ENCODE data around the gene CT45A1. TPM values are rescaled to one million over a fixed set of nuclear protein-coding genes. Genes with fewer than 3 reads are reported as not detected.

CT45A1 gene, protein sequence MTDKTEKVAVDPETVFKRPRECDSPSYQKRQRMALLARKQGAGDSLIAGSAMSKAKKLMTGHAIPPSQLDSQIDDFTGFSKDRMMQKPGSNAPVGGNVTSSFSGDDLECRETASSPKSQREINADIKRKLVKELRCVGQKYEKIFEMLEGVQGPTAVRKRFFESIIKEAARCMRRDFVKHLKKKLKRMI
- not detected in 2 replicates for total RNA-seq

DNA sequence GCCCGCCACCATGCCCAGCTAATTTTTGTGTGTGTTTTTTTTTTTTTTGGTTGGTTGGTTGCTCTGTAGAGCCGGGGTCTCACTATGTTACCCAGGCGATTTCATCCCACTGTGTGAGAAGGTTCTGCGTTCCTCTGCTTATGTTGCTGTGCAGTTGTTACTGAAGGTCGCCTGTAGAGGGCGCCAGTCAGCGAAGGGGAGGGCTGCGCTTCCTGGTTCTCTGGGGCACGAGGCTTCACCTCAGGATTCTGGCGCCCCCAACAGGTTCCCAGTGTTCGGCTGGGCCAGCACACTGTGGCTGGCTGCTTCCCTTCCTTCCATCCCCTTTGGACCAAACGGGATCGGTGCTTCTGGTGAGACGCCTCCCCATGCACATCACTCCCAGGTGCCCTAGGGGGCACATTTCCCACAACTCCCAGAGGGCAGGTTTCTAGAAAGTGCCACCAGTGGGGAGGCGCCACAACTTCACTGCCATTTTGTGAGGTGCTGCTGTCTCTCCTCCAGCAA is at the start of gene CT45A1:
TSS of gene CT45A1 (plus strand) at position 457 of the 507 bp plus-strand sequence. CDS start 5,302 bp downstream, outside the sequence.

DNA sequence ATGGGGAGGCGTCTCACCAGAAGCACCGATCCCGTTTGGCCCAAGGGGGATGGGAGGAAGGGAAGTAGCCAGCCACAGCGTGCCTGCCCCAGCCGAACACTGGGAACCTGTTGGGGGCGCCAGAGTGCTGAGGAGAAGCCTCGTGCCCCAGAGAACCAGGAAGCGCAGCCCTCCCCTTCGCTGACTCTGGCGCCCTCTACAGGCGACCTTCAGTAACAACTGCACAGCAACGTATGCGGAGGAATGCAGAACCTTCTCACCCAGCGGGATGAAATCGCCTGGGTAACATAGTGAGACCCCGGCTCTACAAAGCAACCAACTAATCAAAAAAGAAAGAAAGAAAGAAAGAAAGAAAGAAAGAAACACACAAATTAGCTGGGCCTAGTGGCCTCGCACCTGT is 54.7 kb downstream of the CT45A1 start, which contains the start of gene CT45A3:
TSS of gene CT45A3 (minus strand) at position 101 of the 400 bp plus-strand sequence. CDS start 3,747 bp downstream, outside the sequence.

Other genes starting within 250 kb of the CT45A1 start
- gene INTS6L, start 193.0 kb upstream of the CT45A1 start, total RNA-seq = 2.5 and 5.4 TPM in 2 replicates
- gene CT45A3, start 54.6 kb downstream of the CT45A1 start, total RNA-seq = not detected in 2 replicates
- gene CT45A5, start 71.9 kb downstream of the CT45A1 start, total RNA-seq = not detected in 2 replicates
- gene CT45A6, start 89.1 kb downstream of the CT45A1 start, total RNA-seq = not detected in 2 replicates
- not detected in 2 replicates for gene CT45A2, start 106.4 kb downstream of the CT45A1 start, total RNA-seq
- not detected in 2 replicates for gene CT45A7, start 123.6 kb downstream of the CT45A1 start, total RNA-seq
- gene CT45A8, start 140.9 kb downstream of the CT45A1 start, total RNA-seq = not detected in 2 replicates
- gene CT45A9, start 158.2 kb downstream of the CT45A1 start, total RNA-seq = not detected in 2 replicates
- gene CT45A10, start 179.8 kb downstream of the CT45A1 start, total RNA-seq = not detected in 2 replicates
- not detected in 2 replicates for gene SAGE1, start 180.1 kb downstream of the CT45A1 start, total RNA-seq